ENCODE results near the gene CCSAP.
"Not testable (repeated sequence)": the region's sequence is repeated elsewhere in the genome, so short reads cannot be mapped to it uniquely, and the experiment has no call there.

CCSAP gene

GRCh38 chr1:229342656-229343569 is at the start of gene CCSAP:
CCSAP (minus strand) TSS chr1:229343047; CDS start chr1:229342465, 582 bp downstream.
- in situ Hi-C loops (cut with MboI; ENCODE audit: low sequenced_read_pairs), result no loop called here

- in situ Hi-C loops (cut with MboI; ENCODE audit: low sequenced_read_pairs), result no loop called here
Measured at GRCh38 chr1:229390130-229390529, 47.3 kb upstream of the CCSAP start.

- in situ Hi-C loops (cut with MboI; ENCODE audit: low sequenced_read_pairs), result no loop called here
Measured at GRCh38 chr1:229388897-229389580, 46.2 kb upstream of the CCSAP start.

GRCh38 chr1:229385853-229386456 is 43.1 kb upstream of the CCSAP start:
- in situ Hi-C loops (cut with MboI; ENCODE audit: low sequenced_read_pairs), result no loop called here

- in situ Hi-C loops (cut with MboI; ENCODE audit: low sequenced_read_pairs), result no loop called here
Measured at GRCh38 chr1:229384822-229385221, 42.0 kb upstream of the CCSAP start.

- in situ Hi-C loops (cut with MboI; ENCODE audit: low sequenced_read_pairs), result no loop called here
Measured at GRCh38 chr1:229383961-229384360, 41.1 kb upstream of the CCSAP start.

GRCh38 chr1:229383188-229383587 is 40.3 kb upstream of the CCSAP start:
- in situ Hi-C loops (cut with MboI; ENCODE audit: low sequenced_read_pairs), result no loop called here

GRCh38 chr1:229381234-229381633 is 38.4 kb upstream of the CCSAP start:
- in situ Hi-C loops (cut with MboI; ENCODE audit: low sequenced_read_pairs), result no loop called here

GRCh38 chr1:229380536-229381160 is 37.8 kb upstream of the CCSAP start:
- in situ Hi-C loops (cut with MboI; ENCODE audit: low sequenced_read_pairs), result no loop called here

- in situ Hi-C loops (cut with MboI; ENCODE audit: low sequenced_read_pairs), result no loop called here
Measured at GRCh38 chr1:229379846-229380245, 37.0 kb upstream of the CCSAP start.

- in situ Hi-C loops (cut with MboI; ENCODE audit: low sequenced_read_pairs), result no loop called here
Measured at GRCh38 chr1:229378586-229379367, 35.9 kb upstream of the CCSAP start.

GRCh38 chr1:229378035-229378434 is 35.2 kb upstream of the CCSAP start:
- in situ Hi-C loops (cut with MboI; ENCODE audit: low sequenced_read_pairs), result not testable (repeated sequence)

GRCh38 chr1:229377429-229377828 is 34.6 kb upstream of the CCSAP start:
- in situ Hi-C loops (cut with MboI; ENCODE audit: low sequenced_read_pairs), result no loop called here

GRCh38 chr1:229376521-229376920 is 33.7 kb upstream of the CCSAP start:
- in situ Hi-C loops (cut with MboI; ENCODE audit: low sequenced_read_pairs), result no loop called here

GRCh38 chr1:229374485-229374884 is 31.6 kb upstream of the CCSAP start:
- in situ Hi-C loops (cut with MboI; ENCODE audit: low sequenced_read_pairs), result no loop called here

GRCh38 chr1:229373395-229373794 is 30.5 kb upstream of the CCSAP start:
- in situ Hi-C loops (cut with MboI; ENCODE audit: low sequenced_read_pairs), result no loop called here

- in situ Hi-C loops (cut with MboI; ENCODE audit: low sequenced_read_pairs), result no loop called here
Measured at GRCh38 chr1:229372251-229372650, 29.4 kb upstream of the CCSAP start.

- in situ Hi-C loops (cut with MboI; ENCODE audit: low sequenced_read_pairs), result no loop called here
Measured at GRCh38 chr1:229371624-229372023, 28.8 kb upstream of the CCSAP start.

- in situ Hi-C loops (cut with MboI; ENCODE audit: low sequenced_read_pairs), result no loop called here
Measured at GRCh38 chr1:229370601-229371021, 27.8 kb upstream of the CCSAP start.

- in situ Hi-C loops (cut with MboI; ENCODE audit: low sequenced_read_pairs), result no loop called here
Measured at GRCh38 chr1:229368347-229368746, 25.5 kb upstream of the CCSAP start.

Data from hTERT RPE-1 (cell line).